H1 (cell line): ENCODE results near the gene ADCY5. TPM values are rescaled to one million over a fixed set of nuclear protein-coding genes. Genes with fewer than 3 reads are reported as not detected.

Source experiments
- CTCF ChIA-PET: fragments of 300-600 bp; sonication (Branson Sonifier 250); formaldehyde crosslinking; loops from one replicate; lab custom pipeline; 2021; ENCODE audit not compliant: partially characterized antibody; lab: Charles Lee
- POLR2A ChIA-PET: fragments of 300-600 bp; sonication (Branson Sonifier 250); formaldehyde crosslinking; loops from one replicate; lab custom pipeline; 2021; ENCODE audit warnings: inconsistent platforms; ENCODE audit not compliant: partially characterized antibody; lab: Charles Lee
- DNase-seq, 2 experiments: peaks; one replicate each; pipeline versions ENCODE4 v3.0.0 to v3.0.0-alpha.2; 2010 to 2022; ENCODE audit warnings: low spot score in 2 of 2, low read depth in 1 of 2, mixed read lengths in 1 of 2
- FAIRE-seq: peaks from 2 replicates; lab custom pipeline; 2011; peaks lifted over from hg19 to GRCh38; lab: Jason Lieb, UNC
- H2AFZ ChIP-seq: 2 replicates; pipeline ENCODE4 v1.8.1; 2012; ENCODE audit warnings: low read length, inconsistent platforms
- H2AK5ac ChIP-seq: 2 replicates; pipeline ENCODE4 v1.6.1; 2013; ENCODE audit warnings: low read depth, low read length
- H2BK120ac ChIP-seq: replicated peaks from 2 replicates; pipeline ENCODE3; 2013; ENCODE audit warnings: low read depth, low read length, inconsistent platforms
- H2BK12ac ChIP-seq: 2 replicates; pipeline ENCODE4 v1.6.1; 2013; ENCODE audit warnings: low read depth, low read length
- H2BK15ac ChIP-seq: 2 replicates; pipeline ENCODE4 v1.6.1; 2013; ENCODE audit warnings: low read length
- H2BK20ac ChIP-seq: 2 replicates; pipeline ENCODE4 v1.6.1; 2013; ENCODE audit warnings: low read length
- H2BK5ac ChIP-seq: 2 replicates; pipeline ENCODE4 v1.6.1; 2013; ENCODE audit warnings: low read depth, low read length
- H3K14ac ChIP-seq: 2 replicates; pipeline ENCODE4 v1.6.1; 2013; ENCODE audit warnings: inconsistent platforms; ENCODE audit not compliant: insufficient read length
- H3K18ac ChIP-seq: 2 replicates; pipeline ENCODE4 v1.6.1; 2013; ENCODE audit warnings: low read length; ENCODE audit errors: extremely low read depth
- H3K23ac ChIP-seq: 2 replicates; pipeline ENCODE4 v1.6.1; 2013; ENCODE audit warnings: inconsistent platforms; ENCODE audit not compliant: insufficient read length
- H3K23me2 ChIP-seq: 2 replicates; pipeline ENCODE4 v1.6.1; 2013; ENCODE audit warnings: low read depth, low read length
- H3K27ac ChIP-seq: 2 replicates; pipeline ENCODE4 v1.6.1; 2011; ENCODE audit warnings: low read depth, low read length, inconsistent platforms
- H3K27me3 ChIP-seq, 4 experiments: replicated peaks in 1 of 4; 1 replicate in 1 of 4; 2 replicates in 3 of 4; pipeline versions ENCODE4 v1.6.1 to v1.8.1; 2011 to 2013; ENCODE audit warnings: low read length in 3 of 4, mild to moderate bottlenecking in 3 of 4, inconsistent platforms in 2 of 4, mixed read lengths in 2 of 4, moderate library complexity in 1 of 4; ENCODE audit not compliant: control insufficient read depth in 3 of 4, insufficient read depth in 3 of 4; ENCODE audit errors: extremely low read depth in 1 of 4
- H3K36me3 ChIP-seq, 4 experiments: 2 replicates each; pipeline versions ENCODE4 v1.6.1 to v1.8.1; 2011 to 2013; ENCODE audit warnings: mild to moderate bottlenecking in 4 of 4, low read length in 3 of 4, moderate library complexity in 2 of 4, control low read depth in 1 of 4, inconsistent platforms in 1 of 4; ENCODE audit not compliant: insufficient read depth in 4 of 4, control insufficient read depth in 2 of 4
- H3K4ac ChIP-seq: replicated peaks from 2 replicates; pipeline ENCODE3; 2013; ENCODE audit warnings: low read length, low read depth, mixed read lengths, inconsistent platforms; ENCODE audit not compliant: insufficient read length
- H3K4me1 ChIP-seq, 4 experiments: replicated peaks in 1 of 4; 1 replicate in 1 of 4; 2 replicates in 3 of 4; pipeline versions ENCODE4 v1.6.1 to v1.8.1; 2011 to 2013; ENCODE audit warnings: low read length in 3 of 4, inconsistent platforms in 2 of 4, mixed read lengths in 1 of 4; ENCODE audit not compliant: insufficient read depth in 4 of 4, control insufficient read depth in 3 of 4
- H3K4me2 ChIP-seq, 2 experiments: 2 replicates each; pipeline versions ENCODE4 v1.6.1 to v1.8.1; 2011 to 2013; ENCODE audit warnings: low read depth in 2 of 2, low read length in 2 of 2, control low read depth in 1 of 2, inconsistent platforms in 1 of 2, mild to moderate bottlenecking in 1 of 2; ENCODE audit not compliant: insufficient read depth in 1 of 2
- H3K4me3 ChIP-seq, 4 experiments: fragments of 200-600, 300-600 bp in 1 of 4; sonication (generic), shearing (Covaris generic), sonication (Bioruptor Twin) in 1 of 4; 2 replicates each; pipeline versions ENCODE4 v1.5.1 to v1.8.1; 2011 to 2016; ENCODE audit warnings: low read length in 4 of 4, low read depth in 3 of 4, control low read depth in 2 of 4, inconsistent platforms in 2 of 4, mild to moderate bottlenecking in 2 of 4, mixed read lengths in 1 of 4, moderate library complexity in 1 of 4; ENCODE audit not compliant: insufficient read depth in 2 of 4; ENCODE audit errors: extremely low read depth in 1 of 4
- H3K56ac ChIP-seq: replicated peaks from 2 replicates; pipeline ENCODE3; 2013; ENCODE audit warnings: low read depth, mild to moderate bottlenecking, mixed read lengths, low read length, inconsistent platforms; ENCODE audit not compliant: insufficient read length
- H3K79me1 ChIP-seq: 2 replicates; pipeline ENCODE4 v1.6.1; 2013; ENCODE audit warnings: low read depth, low read length, control low read depth
- H3K79me2 ChIP-seq, 2 experiments: 2 replicates each; pipeline versions ENCODE4 v1.6.1 to v1.8.1; 2012 to 2013; ENCODE audit warnings: low read length in 2 of 2, mild to moderate bottlenecking in 2 of 2, inconsistent platforms in 1 of 2; ENCODE audit not compliant: insufficient read depth in 2 of 2, control insufficient read depth in 1 of 2
- H3K9ac ChIP-seq, 4 experiments: replicated peaks in 1 of 4; 1 replicate in 1 of 4; 2 replicates in 3 of 4; pipeline versions ENCODE4 v1.6.1 to v1.8.1; 2011 to 2013; ENCODE audit warnings: low read depth in 3 of 4, low read length in 3 of 4, control low read depth in 2 of 4, mild to moderate bottlenecking in 2 of 4, moderate library complexity in 2 of 4, inconsistent platforms in 1 of 4; ENCODE audit errors: extremely low read depth in 1 of 4
- H3K9me3 ChIP-seq, 2 experiments: 2 replicates each; pipeline versions ENCODE4 v1.6.1 to v1.8.1; 2012 to 2013; ENCODE audit warnings: mild to moderate bottlenecking in 2 of 2, moderate library complexity in 2 of 2, control low read depth in 1 of 2, inconsistent platforms in 1 of 2, low read depth in 1 of 2, low read length in 1 of 2, mixed read lengths in 1 of 2; ENCODE audit not compliant: insufficient read depth in 2 of 2
- H4K20me1 ChIP-seq, 2 experiments: replicated peaks in 1 of 2; 2 replicates each; pipeline versions ENCODE3 to v1.8.1; 2011 to 2013; ENCODE audit warnings: inconsistent platforms in 2 of 2, low read length in 2 of 2, mild to moderate bottlenecking in 1 of 2; ENCODE audit not compliant: insufficient read depth in 2 of 2, control insufficient read depth in 1 of 2
- H4K5ac ChIP-seq: 2 replicates; pipeline ENCODE4 v1.6.1; 2013; ENCODE audit warnings: low read length, low read depth, mixed read lengths, inconsistent platforms; ENCODE audit not compliant: insufficient read length
- H4K8ac ChIP-seq: 2 replicates; pipeline ENCODE4 v1.8.0; 2013; ENCODE audit warnings: mild to moderate bottlenecking, moderate library complexity, low read length, inconsistent platforms; ENCODE audit not compliant: insufficient read depth; ENCODE audit errors: extremely low read depth
- H4K91ac ChIP-seq: replicated peaks from 2 replicates; pipeline ENCODE3; 2013; ENCODE audit warnings: low read length, mixed read lengths, inconsistent platforms; ENCODE audit not compliant: insufficient read length
- ATF3 ChIP-seq: IDR thresholded peaks from 2 replicates; pipeline ENCODE4 v1.6.1; 2011; ENCODE audit warnings: low read depth, mild to moderate bottlenecking, low read length; ENCODE audit not compliant: insufficient read depth
- GABPA ChIP-seq: IDR thresholded peaks from 2 replicates; pipeline ENCODE4 v1.6.1; 2011; ENCODE audit warnings: mild to moderate bottlenecking, low read length, moderate library complexity, borderline replicate concordance; ENCODE audit not compliant: insufficient read depth
- GTF2F1 ChIP-seq: IDR thresholded peaks from 2 replicates; pipeline ENCODE4 v1.6.1; 2012; ENCODE audit warnings: low read depth, low read length, improper control_type of control experiment, borderline replicate concordance
- RBBP5 ChIP-seq: IDR thresholded peaks from 2 replicates; pipeline ENCODE4 v1.7.1; 2012; ENCODE audit warnings: low read depth, mild to moderate bottlenecking, inconsistent platforms, low read length, moderate library complexity, borderline replicate concordance
- TAF7 ChIP-seq: optimal IDR thresholded peaks from 2 replicates; pipeline ENCODE3; 2011; ENCODE audit warnings: low read depth, mild to moderate bottlenecking, inconsistent platforms, low read length, moderate library complexity, borderline replicate concordance
- ZNF274 ChIP-seq: IDR thresholded peaks from 2 replicates; pipeline ENCODE4 v1.7.0; 2012; ENCODE audit warnings: low read length, borderline replicate concordance; ENCODE audit errors: extremely low read depth
- WGBS, 2 experiments: shearing (Covaris generic) in 1 of 2; methylation state at CpG; one replicate each; pipeline versions ENCODE4 v1.1.6 to v1.1.7; 2013 to 2015; ENCODE audit warnings: low lambda C conversion rate in 2 of 2, mixed read lengths in 2 of 2, inconsistent platforms in 1 of 2, low coverage in 1 of 2, missing lambda C conversion rate in 1 of 2; ENCODE audit not compliant: insufficient replicate concordance in 2 of 2, insufficient coverage in 1 of 2, insufficient read length in 1 of 2; ENCODE audit errors: extremely low coverage in 1 of 2, missing lambda C conversion rate in 1 of 2; 5-methylcytosine and 5-hydroxymethylcytosine counted together
- polyA plus RNA-seq, 7 experiments: library from polyadenylated mRNA; depleted of rRNA in 3 of 7; stranded (reverse) in 5 of 7; unstranded in 2 of 7; fragments of >200 nt in 5 of 7; fragments of 200-250 nt in 2 of 7; gene quantifications; 1 replicate in 5 of 7; 2 replicates in 1 of 7; 4 replicates in 1 of 7; pipeline versions ENCODE4 v1.2.1 to v1.2.3, GENCODE V29; 2011 to 2013; ENCODE audit warnings: missing spikeins in 2 of 7, mixed read lengths in 2 of 7
- total RNA-seq: library from RNA; stranded (reverse); fragmentation: NEBNext Ultra II Directional; extraction: Animal tissue kit (Norgen Biotek cat#: 25700); gene quantifications from 2 replicates; pipeline ENCODE4 v1.2.1, GENCODE V29; 2021

ADCY5 gene
- total and polyA plus RNA-seq, 2 of the 8 experiments (the other 6 are each of a cell fraction or from before 2014, with no cell fraction given), result 18.9 to 40.8 TPM

- Histone ChIP-seq H3K9me3 (no peaks in the 10 kb centered on the region), H2BK20ac (no peak overlapping the region), H3K18ac (no peak overlapping the region), H3K14ac (no peak overlapping the region), H2BK12ac (no peak overlapping the region), H3K79me2 (no peaks in the 10 kb centered on the region), H3K27ac (no peak overlapping the region), H4K5ac (no peak overlapping the region), H4K20me1 (no peaks in the 10 kb centered on the region), H3K4me2 (no peak overlapping the region), H3K9ac (no peak overlapping the region), H3K23ac (no peak overlapping the region), H4K8ac (no peak overlapping the region), H3K4me1 (no peaks in the 10 kb centered on the region; a peak in 2 of 7 replicates), H2BK5ac (no peak overlapping the region), H3K36me3 (no peaks in the 10 kb centered on the region), H3K56ac (no peak overlapping the region), H3K23me2 (no peaks in the 10 kb centered on the region), H3K27me3 (no peaks in the 10 kb centered on the region), H2AK5ac (no peak overlapping the region), H2BK15ac (no peak overlapping the region), H2BK120ac (no peak overlapping the region), H3K4ac (no peak overlapping the region), H3K79me1 (no peaks in the 10 kb centered on the region), H2AFZ (no peak overlapping the region), H3K4me3 (no peak overlapping the region), H4K91ac (no peak overlapping the region)
- 90% methylated on average over 6 of the region's 6 CpGs; no CpG with 5 or more reads in 1 of the 2 experiments for WGBS, 2 experiments
- FAIRE-seq (no peak), DNase-seq (no peak)
- no peak for TF ChIP-seq ATF3
- TF ChIP-seq TAF7, result no peak
- no peak for TF ChIP-seq ZNF274
- TF ChIP-seq RBBP5, result no peak
- TF ChIP-seq GTF2F1, result no peak
- TF ChIP-seq GABPA, result no peak
- ChIA-PET CTCF (interaction anchor here (0.7 to 2.5 kb wide), 36 partner anchors 8 to 371 kb away, joined by 3 to 16 read pairs (median 4); no protein-coding TSS in a partner anchor), POLR2A (interaction anchor here (1.5 kb wide), 1 partner anchor 9 kb away, joined by 4 read pairs; no protein-coding TSS in a partner anchor)
Measured at GRCh38 chr3:123421353-123422174, 27.3 kb downstream of the ADCY5 start.
